HG02943 (cell line): ENCODE data around the gene SUSD4.

Experiments used
- ATAC-seq: cut with Tn5 transposase; IDR thresholded peaks from one replicate; pipeline ENCODE4 v1.9.1; 2021; ENCODE audit warnings: mild to moderate bottlenecking, low read depth, moderate library complexity; ENCODE audit not compliant: unreplicated experiment

SUSD4 gene

DNA sequence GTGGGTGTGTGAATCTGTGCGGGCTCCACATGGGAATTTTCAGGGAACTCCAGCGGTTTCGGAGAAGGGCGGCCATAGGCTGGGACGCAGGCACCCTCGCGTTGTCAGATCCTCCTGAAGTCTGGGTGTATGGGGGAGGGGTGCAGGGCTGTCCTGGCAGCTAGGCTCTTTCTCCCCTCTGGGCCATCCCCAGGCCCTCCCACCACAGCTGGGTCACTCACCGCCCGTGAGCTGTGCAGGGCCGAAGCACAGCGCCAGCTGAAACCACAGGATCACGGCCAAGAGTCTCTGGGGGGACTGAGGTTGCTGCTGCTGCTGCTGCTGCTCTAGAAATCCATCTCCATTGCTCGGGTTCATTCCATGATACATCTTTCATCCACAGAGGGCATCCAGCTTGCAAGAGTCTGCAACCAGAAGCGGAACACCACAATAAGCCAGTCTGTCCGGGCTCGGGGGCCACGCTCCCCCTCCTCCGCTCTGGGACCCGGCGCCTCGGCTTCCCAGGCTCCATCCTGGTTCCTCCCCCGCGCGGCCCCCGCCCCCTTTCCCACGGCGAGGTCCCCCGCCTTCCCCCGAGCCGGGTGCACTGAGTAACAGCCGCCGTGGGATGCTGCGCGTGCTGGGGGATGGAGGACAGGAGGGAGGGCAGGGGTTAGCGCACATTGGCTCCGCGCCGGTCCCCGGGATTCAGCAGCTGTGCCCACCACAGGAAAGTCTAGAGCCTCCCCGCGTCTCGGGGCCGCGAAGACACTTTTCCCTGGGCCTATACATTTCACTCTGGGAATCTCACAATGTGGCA lies 720 bp downstream of the SUSD4 start:
- no peak for ATAC-seq

DNA sequence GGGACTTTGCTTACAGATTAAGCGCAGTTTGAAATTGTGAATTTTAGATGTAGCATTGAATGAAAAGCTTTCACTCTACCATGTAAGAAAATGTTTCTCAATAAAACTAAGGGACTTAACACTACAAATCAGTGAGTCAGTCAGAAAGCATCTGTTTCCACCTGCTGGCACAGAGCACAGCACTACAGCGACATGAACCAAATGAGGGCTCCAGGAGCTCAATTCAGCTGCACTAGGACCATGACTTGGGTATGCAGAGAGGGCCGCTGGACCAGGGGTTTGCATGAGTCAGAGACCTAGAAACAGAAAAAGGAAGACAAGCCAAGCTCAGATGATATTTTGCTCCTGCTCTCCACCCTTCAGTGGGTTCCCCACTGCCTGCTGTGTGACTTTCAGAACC lies 5.2 kb downstream of the SUSD4 start:
- no peak for ATAC-seq

GRCh38 chr1:223355699-223356098 lies 8.3 kb downstream of the SUSD4 start:
- ATAC-seq = no peak

DNA sequence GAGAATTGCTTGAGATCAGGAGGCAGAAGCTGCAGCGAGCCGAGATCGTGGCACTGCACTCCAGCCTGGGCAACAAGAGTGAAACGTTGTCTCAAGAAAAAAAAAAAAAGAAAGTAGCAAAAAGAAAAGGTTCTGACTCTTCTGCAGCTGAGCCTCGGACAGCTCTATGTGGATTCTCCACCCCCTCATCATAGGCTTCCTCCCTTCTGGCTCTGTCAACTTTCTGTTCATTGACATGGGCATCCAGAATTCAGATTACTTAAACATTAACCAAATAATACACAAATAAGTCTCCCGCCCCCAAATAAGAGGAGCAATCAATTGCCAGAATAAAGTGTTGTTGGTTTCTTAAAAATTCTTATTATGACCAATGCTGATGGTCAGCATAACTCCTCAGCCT lies 10.0 kb downstream of the SUSD4 start:
- ATAC-seq = no peak

DNA sequence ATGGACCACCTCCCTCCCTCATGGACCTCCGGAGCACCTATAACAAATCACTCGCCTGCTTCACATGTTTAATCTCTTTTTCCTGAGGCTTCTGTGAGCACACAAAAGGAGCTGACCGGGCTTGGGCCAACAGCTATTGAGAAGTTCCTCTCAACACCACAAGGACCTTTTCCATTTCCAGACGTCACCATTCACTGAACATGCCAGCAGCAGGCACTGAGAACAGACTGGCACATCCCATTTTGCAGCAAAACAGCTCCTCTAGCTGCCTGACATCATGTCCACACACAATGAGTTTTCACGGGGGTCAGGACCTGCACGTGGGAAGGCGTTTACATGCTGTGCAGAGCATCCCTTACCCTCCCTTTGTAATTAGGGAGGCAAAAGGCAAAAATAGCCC lies 11.0 kb downstream of the SUSD4 start:
- no peak for ATAC-seq

- ATAC-seq = no peak
Measured at GRCh38 chr1:223350361-223350908, 13.5 kb downstream of the SUSD4 start.

DNA sequence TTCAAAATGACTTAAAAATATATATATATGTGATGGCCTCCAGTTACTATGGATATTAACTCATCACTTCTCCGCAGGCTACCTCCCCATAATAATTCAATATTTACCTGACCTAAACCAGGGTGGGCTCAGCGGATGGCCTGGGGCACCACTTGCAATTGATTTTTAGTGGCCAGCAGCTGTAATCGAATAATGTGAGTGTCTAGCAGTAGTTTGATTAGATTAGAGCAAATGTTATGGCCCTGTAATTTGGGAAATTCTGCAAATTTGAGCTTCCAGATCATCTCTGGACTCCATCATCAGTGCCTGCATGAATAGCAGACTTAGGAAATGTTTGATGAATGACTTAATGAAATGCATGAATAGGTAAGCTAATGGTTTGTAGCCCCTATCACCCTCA lies 14.7 kb downstream of the SUSD4 start:
- ATAC-seq = no peak

GRCh38 chr1:223348439-223348838 lies 15.5 kb downstream of the SUSD4 start:
- ATAC-seq = no peak

DNA sequence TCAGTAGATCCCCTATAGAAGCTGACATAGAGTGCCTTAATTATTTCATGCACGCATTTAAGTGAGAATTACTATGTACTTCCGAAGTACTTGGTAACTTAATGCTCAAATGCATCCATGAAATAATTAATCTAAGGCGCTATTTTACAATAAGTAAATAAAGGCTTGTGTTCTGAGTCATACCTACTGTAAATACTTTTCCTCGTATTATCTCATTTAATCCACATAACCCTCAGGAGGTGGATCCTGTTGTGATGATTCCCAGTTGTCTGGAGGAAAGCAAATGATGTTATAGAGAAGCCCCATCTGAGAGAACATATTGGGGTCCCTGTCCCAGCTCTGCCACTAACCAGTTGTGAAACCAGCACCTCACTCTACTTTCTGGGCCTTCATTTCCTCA lies 16.4 kb downstream of the SUSD4 start:
- no peak for ATAC-seq

GRCh38 chr1:223346311-223346710 lies 17.7 kb downstream of the SUSD4 start:
- ATAC-seq = no peak

DNA sequence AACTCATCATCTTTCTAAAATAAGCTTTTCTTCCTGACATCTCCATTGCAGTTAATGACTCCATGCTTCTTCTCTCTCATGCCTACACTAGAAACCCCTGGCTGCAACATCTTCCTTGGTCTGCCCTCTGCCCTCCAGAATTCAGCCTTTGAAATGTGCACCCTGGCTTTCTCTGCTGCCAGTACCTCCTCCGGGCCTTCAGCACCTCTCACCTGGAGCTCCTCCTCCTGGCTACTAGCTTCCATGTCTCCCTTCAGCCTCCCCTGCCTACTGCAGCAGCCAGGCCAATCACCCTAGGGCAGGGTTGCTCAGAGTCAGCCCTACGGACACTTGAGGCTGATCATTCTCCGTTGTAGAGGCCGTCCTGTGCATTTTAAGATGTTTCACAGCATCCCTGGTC lies 18.3 kb downstream of the SUSD4 start:
- no peak for ATAC-seq

DNA sequence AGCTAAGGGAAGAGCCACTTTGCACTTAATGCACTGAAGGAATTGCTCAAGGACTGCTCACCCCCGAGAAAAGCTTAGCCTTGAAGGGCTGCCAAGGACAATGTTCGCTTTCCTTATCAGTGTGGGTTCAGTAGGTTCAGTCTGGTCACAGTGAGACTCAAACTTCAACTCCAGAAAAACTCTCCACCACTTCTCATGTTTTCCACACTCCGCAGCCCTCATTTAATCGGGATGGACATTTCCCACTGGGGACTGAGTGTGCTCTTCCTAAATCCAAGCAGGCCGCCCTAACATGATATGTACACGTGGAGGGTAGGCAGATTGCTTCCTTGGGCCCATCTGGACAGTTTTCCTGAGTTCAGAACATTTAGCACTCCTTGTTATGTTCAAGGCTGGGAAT lies 19.5 kb downstream of the SUSD4 start:
- no peak for ATAC-seq

DNA sequence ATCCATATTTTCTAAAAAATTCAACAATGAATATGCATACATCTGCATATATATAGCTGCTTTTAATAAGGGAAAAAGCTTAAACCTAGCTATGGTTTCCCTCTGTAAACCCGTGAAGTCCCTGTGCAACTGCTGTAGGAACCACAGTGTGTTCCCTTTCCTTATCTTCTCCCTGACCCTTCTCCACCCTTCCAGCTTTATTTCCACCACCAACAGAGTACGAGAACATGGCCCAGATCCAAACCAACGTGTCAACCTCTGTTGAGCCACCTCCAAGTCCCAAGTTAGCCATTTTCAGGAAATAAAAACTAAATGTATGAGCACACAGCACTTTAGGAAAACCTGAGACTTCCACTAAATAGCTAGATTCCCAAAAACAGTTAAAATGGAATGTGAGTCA lies 20.3 kb downstream of the SUSD4 start:
- no peak for ATAC-seq

- no peak for ATAC-seq
Measured at GRCh38 chr1:223341121-223341520, 22.9 kb downstream of the SUSD4 start.

DNA sequence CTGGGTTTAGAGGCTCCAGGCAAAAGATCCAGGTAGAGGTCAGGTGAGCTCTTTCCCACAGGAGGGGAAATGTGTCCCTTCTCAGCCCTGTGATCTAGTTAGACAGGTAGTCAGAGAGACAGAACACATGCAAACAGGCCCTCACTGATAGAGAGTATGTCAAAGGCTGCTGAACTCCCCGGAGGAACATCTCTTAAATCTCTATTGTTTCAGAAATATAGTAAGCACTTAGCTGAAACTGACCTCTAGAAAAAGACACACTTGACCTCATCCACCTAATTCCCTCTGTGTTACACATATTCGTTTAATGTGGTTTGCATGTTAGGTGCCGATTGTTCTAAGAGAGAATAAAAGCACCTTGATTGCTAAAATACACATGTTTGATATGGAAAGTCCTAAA lies 23.3 kb downstream of the SUSD4 start:
- no peak for ATAC-seq

DNA sequence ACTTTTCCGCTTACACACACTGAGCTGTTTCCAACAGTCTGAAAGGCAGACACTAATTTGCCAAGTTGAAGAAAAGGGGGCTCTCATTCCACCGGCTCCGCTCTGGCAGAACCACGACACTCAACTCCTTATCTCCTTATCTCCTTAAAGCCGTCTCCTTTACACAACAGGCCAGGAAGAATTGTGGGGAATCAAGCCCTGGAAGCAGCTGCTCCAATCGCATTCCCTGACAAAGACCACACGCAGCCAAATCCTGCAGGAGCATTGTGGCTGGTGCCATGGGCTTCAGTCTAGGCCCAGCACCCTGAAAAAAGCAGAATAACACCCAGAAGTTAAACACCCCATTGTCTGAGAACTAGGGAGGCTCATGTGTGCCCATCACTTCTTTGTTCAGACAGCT lies 24.1 kb downstream of the SUSD4 start:
- ATAC-seq = no peak

- no peak for ATAC-seq
Measured at GRCh38 chr1:223338811-223339746, 24.9 kb downstream of the SUSD4 start.

- ATAC-seq = no peak
Measured at GRCh38 chr1:223337174-223337869, 26.7 kb downstream of the SUSD4 start.

- ATAC-seq = no peak
Measured at GRCh38 chr1:223334156-223334555, 29.8 kb downstream of the SUSD4 start.

GRCh38 chr1:223332997-223333396 lies 31.0 kb downstream of the SUSD4 start:
- ATAC-seq = no peak

GRCh38 chr1:223331929-223332328 lies 32.0 kb downstream of the SUSD4 start:
- no peak for ATAC-seq
